HG03108 (cell line): ENCODE measurements around the gene PTPRN2.
"Not testable (repeated sequence)": the region's sequence is repeated elsewhere in the genome, so short reads cannot be mapped to it uniquely, and the experiment has no call there.

Source experiments
- ATAC-seq: cut with Tn5 transposase; IDR thresholded peaks from one replicate; pipeline ENCODE4 v1.9.1; 2021; ENCODE audit warnings: moderate library complexity; ENCODE audit not compliant: unreplicated experiment

The PTPRN2 gene

DNA sequence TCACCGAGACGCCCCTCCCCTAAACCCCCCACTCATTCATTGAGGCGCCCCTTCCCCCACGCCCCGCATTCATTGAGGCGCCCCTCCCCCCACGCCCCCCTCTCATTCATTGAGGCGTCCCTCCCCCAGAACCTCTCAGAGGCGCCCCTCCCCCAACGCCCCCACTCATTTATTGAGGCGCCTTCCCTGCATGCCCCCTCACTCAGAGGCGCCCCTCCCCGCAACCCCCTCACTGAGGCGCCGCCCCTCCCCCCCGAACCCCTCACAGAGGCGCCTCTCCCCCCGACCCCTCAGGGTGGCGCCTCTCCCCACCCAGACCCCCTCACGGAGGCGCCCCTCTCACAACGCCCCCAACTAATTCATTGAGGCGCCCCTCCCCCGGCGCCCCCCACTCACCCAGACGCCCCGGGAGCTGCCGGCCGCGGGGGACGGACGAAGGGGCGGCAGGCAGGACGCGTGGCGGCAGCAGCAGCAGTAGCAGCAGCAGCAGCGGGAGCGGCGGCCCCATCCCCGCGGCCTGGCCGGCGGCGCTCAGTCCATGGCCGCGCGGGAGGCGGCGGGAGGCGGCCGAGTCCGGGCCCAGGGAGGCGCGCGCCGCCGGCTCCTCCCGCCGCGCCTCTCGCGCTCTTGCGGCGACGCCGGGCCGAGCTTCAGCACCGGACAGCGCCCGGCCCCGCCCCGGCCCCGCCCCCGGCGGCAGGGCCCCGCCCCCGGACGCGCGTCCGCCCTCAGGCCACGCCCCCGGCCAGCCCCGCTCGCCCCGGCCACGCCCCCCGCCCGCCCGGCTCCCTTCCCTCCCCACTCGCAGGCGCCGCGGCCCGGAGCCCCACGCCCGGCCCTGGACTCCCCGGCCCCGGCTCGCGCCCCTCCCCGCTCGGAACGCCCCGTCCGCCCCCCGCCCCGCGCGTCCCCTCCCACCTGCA is at the start of gene PTPRN2:
TSS of gene PTPRN2 (minus strand) at position 662 of the 923 bp plus-strand sequence.
- ATAC-seq = peak; percentile 76

DNA sequence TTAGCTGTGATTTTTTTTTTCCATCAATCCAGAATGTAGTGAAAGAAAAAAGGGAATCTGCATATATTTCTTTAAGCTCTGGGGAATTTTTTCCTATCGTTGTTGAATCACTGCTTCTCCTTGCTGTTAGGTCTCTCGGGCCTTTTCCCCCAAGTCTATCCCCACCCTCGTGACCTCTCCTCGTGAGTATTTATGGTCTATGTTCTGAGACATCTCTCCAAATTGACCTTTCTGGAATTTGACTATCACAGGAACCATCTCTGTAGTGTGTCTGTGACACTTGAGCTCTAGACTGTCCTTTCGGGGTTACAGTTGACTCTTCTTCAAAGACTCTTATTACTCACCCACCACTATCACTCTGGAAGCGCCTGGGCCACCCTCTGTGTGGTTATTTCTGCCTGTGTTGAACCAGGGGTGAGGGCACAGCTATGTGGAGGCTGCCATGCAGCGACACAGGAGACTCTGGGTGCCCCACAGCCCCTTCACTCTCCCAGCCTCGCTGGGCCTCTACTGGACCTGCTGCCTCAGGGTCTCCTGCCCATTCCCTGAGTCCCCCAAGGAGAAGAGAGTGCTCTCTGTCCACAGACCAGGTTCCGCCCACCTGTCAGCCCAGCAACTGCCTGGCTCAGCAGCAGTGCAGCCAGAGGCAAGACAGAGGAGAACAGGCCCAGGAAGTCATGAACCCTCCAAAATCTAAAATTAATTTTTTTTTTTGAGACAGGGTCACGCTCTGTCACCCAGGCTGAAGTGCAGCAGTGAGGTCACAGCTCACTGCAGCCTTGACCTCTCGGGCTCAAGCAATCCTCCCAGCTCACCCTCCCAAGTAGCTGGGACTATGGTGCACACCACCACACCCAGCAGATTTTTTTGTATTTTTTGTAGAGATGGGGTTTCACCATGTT is 45.7 kb upstream of the PTPRN2 start:
- ATAC-seq = peak; percentile 66

DNA sequence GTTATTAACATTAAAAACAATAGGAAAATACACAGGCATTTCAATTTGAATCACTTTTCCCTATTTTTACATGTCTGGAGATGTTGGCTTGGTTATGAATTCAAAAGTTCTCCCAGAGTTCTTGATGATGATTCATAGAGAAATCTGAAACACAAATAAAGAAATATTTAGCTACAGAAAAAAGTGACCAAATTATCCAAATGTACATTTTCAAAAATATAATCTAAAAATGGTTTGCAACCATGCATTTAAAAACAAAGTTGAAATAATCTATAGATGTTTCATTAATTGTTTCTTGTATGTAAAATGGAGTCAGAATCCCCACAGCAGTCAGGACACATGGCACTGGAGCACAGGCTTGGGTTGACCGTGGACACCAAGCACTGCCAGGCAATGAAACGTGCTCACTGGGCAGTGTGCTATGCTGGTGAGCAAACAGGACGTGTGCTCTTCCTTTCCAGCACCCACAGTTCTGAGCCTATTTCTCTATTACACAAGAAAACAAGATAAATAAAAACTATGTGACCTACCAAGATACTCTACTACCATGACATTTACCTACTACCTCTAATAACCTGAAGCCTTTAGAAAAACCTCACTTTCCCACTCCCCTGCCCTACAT is 44.1 kb upstream of the PTPRN2 start:
- ATAC-seq = no peak

GRCh38 chr7:158626289-158626688 is 38.7 kb upstream of the PTPRN2 start:
- ATAC-seq = not testable (repeated sequence)

GRCh38 chr7:158623241-158623640 is 35.6 kb upstream of the PTPRN2 start:
- ATAC-seq = no peak

DNA sequence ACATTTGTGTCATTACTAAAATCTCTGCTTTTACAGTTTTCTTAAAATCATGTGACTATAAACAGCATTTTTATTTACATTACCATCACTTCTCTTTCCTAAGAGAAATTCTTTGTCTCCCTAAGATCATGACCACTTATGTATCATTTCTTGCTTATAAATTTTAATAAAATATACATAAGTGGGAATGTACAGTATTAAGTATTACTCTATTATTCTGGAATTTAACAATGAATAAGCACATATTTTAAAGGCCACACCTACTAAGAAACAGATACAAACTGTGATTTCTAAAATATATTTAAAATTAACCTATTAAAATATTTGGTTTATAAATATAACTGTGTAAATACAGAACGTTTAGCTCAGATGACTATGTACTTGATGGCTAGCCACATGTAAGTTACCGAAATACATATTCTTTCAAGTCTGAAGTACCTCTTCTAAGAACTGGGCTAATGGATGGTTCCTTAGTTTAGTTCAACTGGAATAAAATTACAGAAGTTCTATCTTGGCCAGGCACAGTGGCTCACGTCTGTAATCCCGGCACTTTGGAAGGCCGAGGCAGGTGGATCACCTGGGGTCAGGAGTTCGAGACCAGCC is 33.3 kb upstream of the PTPRN2 start:
- ATAC-seq = no peak

DNA sequence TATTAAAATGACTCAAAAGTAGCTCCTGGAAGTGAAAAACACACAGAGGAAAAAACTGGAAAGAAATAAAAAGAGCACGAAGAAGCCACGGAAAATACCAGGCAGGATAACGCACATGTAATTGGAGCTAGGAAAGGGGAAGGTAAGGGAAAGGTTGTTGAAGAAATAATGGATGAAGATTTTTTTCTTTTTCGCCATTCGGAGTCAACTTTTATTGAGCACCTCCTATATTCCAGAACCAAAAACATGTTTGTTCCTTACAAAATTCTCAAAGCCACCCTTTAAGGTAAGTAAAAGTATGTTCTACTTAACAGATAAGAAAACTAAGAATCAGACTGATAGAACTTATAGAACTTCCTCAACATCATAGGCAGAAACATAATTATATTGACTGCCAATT is 32.8 kb upstream of the PTPRN2 start:
- no peak for ATAC-seq

GRCh38 chr7:158618745-158619140 is 31.1 kb upstream of the PTPRN2 start:
- ATAC-seq = no peak

GRCh38 chr7:158617737-158618128 is 30.1 kb upstream of the PTPRN2 start:
- no peak for ATAC-seq

- no peak for ATAC-seq
Observed at GRCh38 chr7:158616050-158616449, 28.4 kb upstream of the PTPRN2 start.

DNA sequence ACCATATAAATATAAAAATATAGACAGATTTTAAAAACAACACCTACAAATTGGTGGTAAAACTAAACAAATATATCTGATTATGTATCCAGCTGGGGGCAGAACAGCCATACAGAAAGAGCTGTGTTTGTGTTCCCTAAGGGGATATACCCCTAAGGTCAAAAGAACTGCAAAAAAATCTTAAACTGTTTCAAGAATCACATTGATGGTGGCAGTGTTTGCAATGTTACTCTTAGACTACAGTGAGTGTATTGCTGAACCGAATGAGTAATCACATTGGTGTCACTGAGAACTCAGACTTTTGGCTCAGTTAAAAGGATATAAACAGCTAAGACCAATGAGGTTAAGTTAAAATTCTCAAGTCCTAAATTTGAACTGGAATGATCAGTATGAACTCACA is 27.1 kb upstream of the PTPRN2 start:
- ATAC-seq = no peak

DNA sequence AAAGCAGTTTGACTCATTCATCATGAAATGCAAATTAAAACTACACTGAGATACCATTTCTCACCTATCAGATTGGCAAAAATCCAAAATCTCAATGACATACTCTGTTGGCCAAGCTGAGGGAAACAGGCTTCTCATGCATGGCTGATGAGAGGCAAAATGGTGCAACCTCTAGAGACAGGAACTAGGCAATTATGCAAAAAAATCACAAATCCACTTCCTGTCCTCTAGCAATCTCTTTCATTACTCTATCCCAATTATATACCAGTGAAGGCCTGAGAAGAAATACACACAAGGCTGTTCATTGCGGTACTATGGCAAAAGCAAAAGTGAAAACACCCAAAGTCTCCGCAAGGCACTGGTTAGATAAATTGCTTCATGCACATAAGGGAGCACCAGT is 25.9 kb upstream of the PTPRN2 start:
- peak; percentile 89 for ATAC-seq

- ATAC-seq = no peak
Observed at GRCh38 chr7:158612546-158612945, 24.9 kb upstream of the PTPRN2 start.

DNA sequence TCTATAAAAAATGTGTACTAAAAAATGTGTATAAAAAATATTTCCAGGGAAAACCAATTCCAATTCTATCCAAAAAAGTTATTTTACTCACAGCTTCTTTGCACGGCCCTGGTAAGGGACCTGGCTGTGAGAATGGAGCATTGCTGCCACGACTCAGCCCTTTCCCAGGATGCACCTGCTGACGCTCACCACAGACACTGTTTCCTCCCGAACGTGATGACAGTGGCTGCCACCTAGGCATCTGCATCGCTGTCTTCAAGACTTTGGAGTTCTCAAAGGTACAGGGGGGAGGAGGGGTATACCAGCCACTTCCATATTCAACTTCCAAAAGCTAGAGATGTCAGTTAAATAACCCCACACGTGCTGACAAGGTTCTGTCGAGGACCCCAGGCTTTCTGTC is 23.9 kb upstream of the PTPRN2 start:
- ATAC-seq = no peak

DNA sequence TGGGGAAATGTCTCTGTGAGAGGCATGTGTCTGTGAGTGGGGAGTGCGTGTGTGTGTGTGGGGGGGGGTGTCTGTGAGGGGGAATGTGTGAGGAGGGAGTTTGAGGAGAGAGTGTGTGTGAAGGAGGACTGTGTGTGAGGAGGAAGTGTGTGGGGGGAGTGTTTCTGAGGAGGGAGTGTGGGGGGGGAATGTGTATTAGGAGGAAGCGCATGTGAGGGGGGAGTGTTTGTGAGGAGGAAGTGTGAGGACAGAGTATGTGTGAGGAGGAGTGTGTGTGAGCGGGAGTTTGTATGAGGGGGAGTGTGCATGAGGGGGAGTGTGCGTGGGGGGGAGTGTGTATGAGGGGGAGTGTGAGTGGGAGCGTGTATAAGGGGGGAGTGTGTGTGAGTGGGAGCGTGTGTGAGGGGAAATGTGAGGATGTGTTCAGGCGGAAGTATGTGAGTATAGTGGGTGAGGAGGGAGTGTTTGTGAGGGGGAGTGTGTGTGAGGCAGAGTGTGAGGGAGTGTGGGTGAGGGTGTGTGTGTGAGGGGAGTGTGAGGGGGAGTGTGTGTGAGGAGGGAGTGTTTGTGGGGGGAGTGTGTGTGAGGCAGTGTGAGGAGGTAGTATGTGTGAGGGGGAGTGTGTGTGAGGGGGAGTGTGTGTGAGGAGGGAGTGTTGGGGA is 21.8 kb upstream of the PTPRN2 start:
- ATAC-seq = no peak

DNA sequence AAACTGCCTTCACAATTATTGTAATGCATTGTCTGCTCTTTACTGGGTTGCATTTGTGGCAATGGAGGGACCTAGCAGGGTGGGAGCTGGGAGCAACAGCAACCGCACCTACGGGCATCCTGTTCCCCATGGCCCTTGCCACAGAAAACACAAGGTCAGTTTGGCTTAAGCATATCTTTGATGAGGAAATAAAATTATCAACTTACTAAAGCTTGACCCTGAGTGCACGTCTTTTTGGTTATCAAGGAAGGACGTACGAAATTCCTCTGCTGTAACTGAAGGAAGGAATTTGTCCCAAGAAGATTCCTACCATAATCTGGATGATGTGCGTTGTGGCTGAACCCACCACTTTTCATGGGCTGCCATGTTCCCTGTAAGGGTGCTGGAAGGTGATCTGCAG is 19.9 kb upstream of the PTPRN2 start:
- ATAC-seq = no peak

DNA sequence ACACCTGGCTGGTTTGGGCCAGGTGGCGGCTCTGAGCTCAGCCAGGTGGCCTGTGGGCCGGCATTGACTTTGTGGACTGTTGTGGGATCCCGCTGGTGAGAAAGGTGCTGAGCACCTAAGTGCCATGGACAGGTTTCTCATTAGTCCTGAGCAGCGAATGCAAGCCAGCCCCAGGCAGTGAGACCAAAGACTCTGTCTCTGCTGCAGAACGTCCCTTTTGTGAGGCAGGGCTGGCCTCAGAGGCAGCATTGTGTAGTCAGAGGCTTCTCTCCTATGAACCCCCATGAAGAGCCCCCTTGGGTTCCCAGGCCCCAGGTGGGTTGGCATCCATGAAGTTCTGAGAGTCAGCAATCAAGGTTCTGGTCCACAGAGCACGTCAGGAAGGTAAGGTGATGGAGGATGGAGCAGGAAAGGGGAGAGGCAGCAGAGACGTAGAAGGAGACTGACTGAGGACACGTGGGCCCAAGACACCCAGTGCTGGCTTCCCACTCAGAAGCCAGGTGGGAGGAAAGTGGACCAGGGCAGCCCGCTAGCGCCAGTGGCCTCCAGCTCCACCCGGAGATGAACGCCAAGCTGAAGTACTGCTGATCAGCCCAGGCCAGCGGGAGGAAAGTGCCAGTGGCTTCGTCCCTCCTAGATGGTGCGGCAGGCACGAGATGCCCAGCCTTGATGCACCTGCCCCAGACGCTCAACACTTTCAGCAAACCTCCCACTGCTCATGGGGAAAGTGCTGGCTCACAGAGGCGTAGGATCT is 19.2 kb upstream of the PTPRN2 start:
- ATAC-seq = no peak

DNA sequence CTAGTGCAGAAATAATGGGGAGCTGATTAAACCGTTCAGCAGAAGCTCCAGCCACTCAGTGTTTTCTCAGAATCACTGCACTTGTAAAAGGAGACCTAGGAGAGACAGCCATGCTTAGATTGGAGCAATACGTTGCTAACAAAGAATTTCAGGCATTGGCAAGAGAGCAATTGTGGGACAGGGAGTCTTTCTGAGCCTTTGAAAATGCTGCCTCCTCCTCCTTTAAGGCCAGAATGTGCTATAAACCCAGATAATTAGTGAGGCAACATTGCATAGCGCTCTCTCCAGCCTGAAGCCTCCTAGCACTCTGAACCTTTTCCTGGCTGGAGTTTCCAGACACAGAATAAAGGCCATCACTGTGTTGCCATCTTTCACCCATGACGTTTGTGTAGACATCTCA is 18.5 kb upstream of the PTPRN2 start:
- ATAC-seq = no peak
